Endodermal cell (in vitro differentiated cells): ENCODE measurements around the gene FOXO6. TPM values are rescaled to one million over a fixed set of nuclear protein-coding genes. Genes with fewer than 3 reads are reported as not detected.

Source experiments
- DNase-seq: peaks from one replicate; pipeline ENCODE4 v3.0.0-alpha.2; 2017
- H3K27ac ChIP-seq: 2 replicates; pipeline ENCODE4 v1.5.1; 2013; ENCODE audit warnings: mild to moderate bottlenecking, low read depth, low read length, moderate library complexity
- H3K27me3 ChIP-seq: 2 replicates; pipeline ENCODE4 v1.6.1; 2013; ENCODE audit warnings: mild to moderate bottlenecking, low read length, moderate library complexity; ENCODE audit not compliant: insufficient read depth, control insufficient read depth, poor library complexity, severe bottlenecking
- H3K36me3 ChIP-seq: 2 replicates; pipeline ENCODE4 v1.7.0; 2013; ENCODE audit warnings: mild to moderate bottlenecking, low read length, moderate library complexity; ENCODE audit not compliant: control insufficient read depth, insufficient read depth
- H3K4me1 ChIP-seq: one replicate; pipeline ENCODE4 v1.7.0; 2013; ENCODE audit warnings: low read length; ENCODE audit not compliant: control insufficient read depth, insufficient read depth
- H3K4me3 ChIP-seq: 2 replicates; pipeline ENCODE4 v1.5.1; 2013; ENCODE audit warnings: mild to moderate bottlenecking, low read length, moderate library complexity
- H3K9ac ChIP-seq: 2 replicates; pipeline ENCODE4 v1.6.1; 2013; ENCODE audit warnings: mild to moderate bottlenecking, low read length, moderate library complexity; ENCODE audit not compliant: poor library complexity, severe bottlenecking; ENCODE audit errors: extremely low read depth
- H3K9me3 ChIP-seq: 2 replicates; pipeline ENCODE4 v1.6.1; 2013; ENCODE audit warnings: mild to moderate bottlenecking, low read length, moderate library complexity; ENCODE audit not compliant: control insufficient read depth
- H3K27ac Mint-ChIP-seq: 2 replicates; pipeline ENCODE4 v1.8.0; 2020; ENCODE audit warnings: mixed read lengths
- H3K27me3 Mint-ChIP-seq: 2 replicates; pipeline ENCODE4 v1.8.0; 2021; ENCODE audit warnings: mild to moderate bottlenecking, mixed read lengths; ENCODE audit not compliant: insufficient read depth
- H3K36me3 Mint-ChIP-seq: 2 replicates; pipeline ENCODE4 v1.8.0; 2020; ENCODE audit warnings: low read depth, mixed read lengths
- H3K4me1 Mint-ChIP-seq: 2 replicates; pipeline ENCODE4 v1.8.0; 2020; ENCODE audit warnings: mixed read lengths
- H3K4me3 Mint-ChIP-seq: 2 replicates; pipeline ENCODE4 v1.8.0; 2020; ENCODE audit warnings: mild to moderate bottlenecking, moderate library complexity, mixed read lengths
- H3K9me3 Mint-ChIP-seq: 2 replicates; pipeline ENCODE4 v1.8.0; 2020; ENCODE audit warnings: mild to moderate bottlenecking, mixed read lengths
- WGBS, 2 experiments: methylation state at CpG; one replicate each; pipeline versions ENCODE4 v1.1.5 to v1.1.7; 2013; ENCODE audit warnings: missing lambda C conversion rate in 2 of 2, mixed read lengths in 1 of 2; ENCODE audit not compliant: insufficient coverage in 1 of 2, insufficient read length in 1 of 2; 5-methylcytosine and 5-hydroxymethylcytosine counted together
- total RNA-seq, 2 donors: library from RNA; stranded (reverse); fragmentation: NEBNext Ultra II Directional in 1 of 2; extraction: Animal tissue kit (Norgen Biotek cat#: 25700) in 1 of 2; gene quantifications; 2 replicates in 1 of 2; 3 replicates in 1 of 2; pipeline ENCODE4 v1.2.1, GENCODE V29; 2021
- TF ChIP-seq, protein P1 (sequence below): fragments of 200-600 bp; sonication (generic); conservative IDR thresholded peaks from 2 replicates; pipeline ENCODE4 v1.5.0; 2021; ENCODE audit warnings: antibody characterized with exemption, mild to moderate bottlenecking

Gene FOXO6
- total RNA-seq, 2 donors from 2014 or later = 1.7 to 1.8 TPM

DNA sequence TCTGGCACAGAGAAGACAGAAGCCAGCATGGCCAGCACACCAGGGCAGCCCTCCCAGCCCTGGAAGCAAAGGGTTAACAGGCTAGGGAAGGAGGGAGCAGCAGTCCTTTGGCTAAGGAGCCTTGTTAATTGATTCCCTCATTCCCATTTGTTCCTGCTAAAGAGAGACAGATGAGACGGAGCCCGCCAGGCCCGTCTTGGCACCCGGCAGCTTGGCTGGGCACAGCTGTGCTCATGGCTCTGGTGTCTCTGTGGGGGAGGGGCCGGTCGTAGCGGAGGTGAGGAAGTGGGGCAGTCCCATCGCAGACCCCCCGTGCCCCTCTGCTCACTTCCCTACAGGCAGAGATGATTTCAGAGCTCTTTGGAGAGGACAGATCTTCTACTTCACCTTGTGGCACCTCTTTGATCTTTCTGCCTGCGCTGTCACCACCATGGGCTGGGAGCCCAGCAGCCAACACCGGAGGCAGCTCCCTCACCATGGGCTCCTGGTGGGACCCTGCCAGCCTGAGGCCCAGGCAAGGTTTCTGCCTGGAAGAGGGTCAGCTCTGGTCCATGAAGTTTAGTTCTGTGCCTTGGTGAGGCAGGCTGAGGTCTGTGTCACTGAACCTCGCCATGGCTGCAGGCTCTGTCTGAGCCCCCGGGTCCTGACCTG, 38.0 kb downstream of the FOXO6 start:
- H3K27ac Mint-ChIP-seq = no peak overlapping the region
- no peaks in the 10 kb centered on the region for H3K36me3 Mint-ChIP-seq
- peaks cover 21% of the 10 kb centered on the region for H3K4me1 Mint-ChIP-seq
- H3K4me3 Mint-ChIP-seq = no peak overlapping the region
- peaks cover 25% of the 10 kb centered on the region for H3K27me3 Mint-ChIP-seq
- H3K36me3 ChIP-seq = no peaks in the 10 kb centered on the region
- peaks cover 4% of the 10 kb centered on the region for H3K27me3 ChIP-seq
- no peak overlapping the region for H3K4me3 ChIP-seq
- TF ChIP-seq, protein P1, sequence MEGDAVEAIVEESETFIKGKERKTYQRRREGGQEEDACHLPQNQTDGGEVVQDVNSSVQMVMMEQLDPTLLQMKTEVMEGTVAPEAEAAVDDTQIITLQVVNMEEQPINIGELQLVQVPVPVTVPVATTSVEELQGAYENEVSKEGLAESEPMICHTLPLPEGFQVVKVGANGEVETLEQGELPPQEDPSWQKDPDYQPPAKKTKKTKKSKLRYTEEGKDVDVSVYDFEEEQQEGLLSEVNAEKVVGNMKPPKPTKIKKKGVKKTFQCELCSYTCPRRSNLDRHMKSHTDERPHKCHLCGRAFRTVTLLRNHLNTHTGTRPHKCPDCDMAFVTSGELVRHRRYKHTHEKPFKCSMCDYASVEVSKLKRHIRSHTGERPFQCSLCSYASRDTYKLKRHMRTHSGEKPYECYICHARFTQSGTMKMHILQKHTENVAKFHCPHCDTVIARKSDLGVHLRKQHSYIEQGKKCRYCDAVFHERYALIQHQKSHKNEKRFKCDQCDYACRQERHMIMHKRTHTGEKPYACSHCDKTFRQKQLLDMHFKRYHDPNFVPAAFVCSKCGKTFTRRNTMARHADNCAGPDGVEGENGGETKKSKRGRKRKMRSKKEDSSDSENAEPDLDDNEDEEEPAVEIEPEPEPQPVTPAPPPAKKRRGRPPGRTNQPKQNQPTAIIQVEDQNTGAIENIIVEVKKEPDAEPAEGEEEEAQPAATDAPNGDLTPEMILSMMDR = no peak
- H3K9me3 ChIP-seq = no peaks in the 10 kb centered on the region
- no peak overlapping the region for H3K27ac ChIP-seq
- no peak overlapping the region for H3K9ac ChIP-seq
- DNase-seq = no peak
- H3K9me3 Mint-ChIP-seq = peaks cover 4% of the 10 kb centered on the region
- 38 to 48% methylated on average over 7 to 13 of the region's 13 CpGs for WGBS, 2 experiments
- H3K4me1 ChIP-seq = no peaks in the 10 kb centered on the region

DNA sequence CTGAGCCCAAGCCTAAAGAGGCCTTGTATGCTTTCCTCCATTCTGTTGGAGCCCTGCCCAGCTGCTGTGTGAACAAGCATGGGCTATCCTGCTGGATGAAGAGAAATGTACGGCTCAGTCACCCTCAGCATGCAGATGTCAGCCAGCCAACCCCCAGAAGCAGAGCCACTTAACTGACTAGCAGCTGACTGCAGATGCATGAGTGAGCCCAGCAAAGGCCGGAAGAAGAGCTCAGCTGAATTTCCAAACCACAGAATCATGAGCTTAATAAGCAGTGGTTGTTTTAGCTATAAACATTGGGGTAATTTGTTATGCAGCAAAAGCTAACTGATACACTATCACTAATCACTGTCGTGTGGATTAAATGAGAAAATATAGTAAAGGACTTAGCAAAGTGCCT, 39.0 kb downstream of the FOXO6 start:
- Mint-ChIP-seq H3K4me1 (peaks cover 13% of the 10 kb centered on the region), H3K27ac (no peak overlapping the region), H3K27me3 (peaks cover 26% of the 10 kb centered on the region), H3K4me3 (no peak overlapping the region), H3K9me3 (peaks cover 4% of the 10 kb centered on the region), H3K36me3 (no peaks in the 10 kb centered on the region)
- H3K36me3 ChIP-seq = no peaks in the 10 kb centered on the region
- H3K9me3 ChIP-seq = no peaks in the 10 kb centered on the region
- no peak overlapping the region for H3K27ac ChIP-seq
- peaks cover 4% of the 10 kb centered on the region for H3K27me3 ChIP-seq
- no peak overlapping the region for H3K4me3 ChIP-seq
- no peak overlapping the region for H3K9ac ChIP-seq
- TF ChIP-seq, protein P1 = no peak
- no peaks in the 10 kb centered on the region for H3K4me1 ChIP-seq
- 95 to 100% methylated on average over 2 to 3 of the region's 3 CpGs for WGBS, 2 experiments
- DNase-seq = no peak

DNA sequence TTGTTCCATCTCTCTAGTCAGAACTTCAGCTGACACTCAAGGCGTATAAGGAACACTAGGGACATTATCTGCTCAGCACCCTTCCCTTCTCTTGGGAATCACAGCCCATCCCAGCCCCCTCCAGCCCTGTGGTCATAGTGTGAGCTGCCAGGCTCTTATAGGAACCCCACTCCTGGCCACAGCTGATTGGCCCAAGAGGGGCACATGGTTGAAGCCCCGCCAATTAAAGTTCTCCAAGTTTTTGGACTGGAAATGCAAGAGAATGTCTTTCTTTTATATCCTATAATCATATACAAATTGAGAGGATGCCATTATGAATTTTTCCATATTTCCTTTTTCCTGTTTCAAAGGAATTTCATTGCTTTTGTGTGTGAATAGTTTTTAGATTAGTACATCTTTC, 40.7 kb downstream of the FOXO6 start:
- no peaks in the 10 kb centered on the region for H3K9me3 ChIP-seq
- Mint-ChIP-seq H3K4me1 (peaks cover 8% of the 10 kb centered on the region), H3K9me3 (peaks cover 4% of the 10 kb centered on the region), H3K27ac (no peak overlapping the region), H3K27me3 (peaks cover 30% of the 10 kb centered on the region), H3K36me3 (no peaks in the 10 kb centered on the region), H3K4me3 (no peak overlapping the region)
- no peak for DNase-seq
- no peaks in the 10 kb centered on the region for H3K4me1 ChIP-seq
- TF ChIP-seq, protein P1 = no peak
- H3K4me3 ChIP-seq = no peak overlapping the region
- no peak overlapping the region for H3K9ac ChIP-seq
- peaks cover 4% of the 10 kb centered on the region for H3K27me3 ChIP-seq
- H3K36me3 ChIP-seq = no peaks in the 10 kb centered on the region
- H3K27ac ChIP-seq = no peak overlapping the region
- 89 to 100% methylated on average over 1 to 2 of the region's 2 CpGs for WGBS, 2 experiments
